ENCODE results near the gene TNIK.
"Not testable (repeated sequence)": the region's sequence is repeated elsewhere in the genome, so short reads cannot be mapped to it uniquely, and the experiment has no call there.

Gene TNIK

GRCh38 chr3:171422855-171423254 lies 37.4 kb downstream of the TNIK start:
- in situ Hi-C loops (cut with MboI; ENCODE audit: low sequenced_read_pairs), result not testable (repeated sequence)

- in situ Hi-C loops (cut with MboI; ENCODE audit: low sequenced_read_pairs), result no loop called here
Observed at GRCh38 chr3:171420667-171421066, 39.5 kb downstream of the TNIK start.

GRCh38 chr3:171419457-171419856 lies 40.7 kb downstream of the TNIK start:
- in situ Hi-C loops (cut with MboI; ENCODE audit: low sequenced_read_pairs), result no loop called here

GRCh38 chr3:171417813-171418212 lies 42.4 kb downstream of the TNIK start:
- in situ Hi-C loops (cut with MboI; ENCODE audit: low sequenced_read_pairs), result no loop called here

DNA sequence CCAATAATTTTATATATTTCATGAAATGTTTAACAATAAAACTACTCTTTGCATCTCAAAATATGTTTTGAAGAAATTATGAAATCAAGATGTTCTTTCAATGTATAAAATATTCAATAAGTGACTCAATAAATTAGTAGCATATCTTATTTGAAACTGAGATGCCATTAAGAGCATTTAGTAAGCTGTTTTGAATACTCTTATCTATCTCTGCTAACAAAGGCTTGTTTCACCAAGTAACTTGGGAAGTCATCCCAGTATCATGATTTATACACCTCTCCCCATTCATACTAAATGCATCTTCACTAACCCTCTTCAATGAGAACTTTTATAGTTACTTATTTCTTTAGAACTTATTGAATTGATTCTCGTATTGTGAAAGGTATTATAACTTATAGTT lies 43.1 kb downstream of the TNIK start:
- in situ Hi-C loops (cut with MboI; ENCODE audit: low sequenced_read_pairs), result no loop called here

- in situ Hi-C loops (cut with MboI; ENCODE audit: low sequenced_read_pairs), result no loop called here
Observed at GRCh38 chr3:171416666-171417065, 43.5 kb downstream of the TNIK start.

DNA sequence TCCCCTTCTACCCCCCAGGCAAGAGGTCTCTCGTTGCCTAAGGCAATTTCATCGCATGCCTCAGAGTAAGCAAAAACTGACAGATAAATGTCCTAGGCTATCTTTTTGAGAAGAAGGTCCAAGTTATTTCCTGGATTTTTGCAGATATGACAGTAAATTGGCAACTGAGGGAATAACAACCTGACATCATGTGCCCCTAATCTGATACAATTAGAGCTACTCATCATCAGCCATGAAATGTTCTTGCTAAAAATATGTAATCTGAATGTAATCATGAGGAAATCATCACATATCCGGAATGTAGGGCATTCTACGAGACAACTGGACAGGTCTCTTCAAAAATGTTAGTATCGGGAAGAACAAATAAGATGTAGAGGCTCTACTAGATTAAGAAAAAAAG lies 44.1 kb downstream of the TNIK start:
- in situ Hi-C loops (cut with MboI; ENCODE audit: low sequenced_read_pairs), result no loop called here

GRCh38 chr3:171415070-171415469 lies 45.1 kb downstream of the TNIK start:
- in situ Hi-C loops (cut with MboI; ENCODE audit: low sequenced_read_pairs), result no loop called here

- in situ Hi-C loops (cut with MboI; ENCODE audit: low sequenced_read_pairs), result no loop called here
Observed at GRCh38 chr3:171412473-171412872, 47.7 kb downstream of the TNIK start.

GRCh38 chr3:171412054-171412453 lies 48.2 kb downstream of the TNIK start:
- in situ Hi-C loops (cut with MboI; ENCODE audit: low sequenced_read_pairs), result no loop called here

DNA sequence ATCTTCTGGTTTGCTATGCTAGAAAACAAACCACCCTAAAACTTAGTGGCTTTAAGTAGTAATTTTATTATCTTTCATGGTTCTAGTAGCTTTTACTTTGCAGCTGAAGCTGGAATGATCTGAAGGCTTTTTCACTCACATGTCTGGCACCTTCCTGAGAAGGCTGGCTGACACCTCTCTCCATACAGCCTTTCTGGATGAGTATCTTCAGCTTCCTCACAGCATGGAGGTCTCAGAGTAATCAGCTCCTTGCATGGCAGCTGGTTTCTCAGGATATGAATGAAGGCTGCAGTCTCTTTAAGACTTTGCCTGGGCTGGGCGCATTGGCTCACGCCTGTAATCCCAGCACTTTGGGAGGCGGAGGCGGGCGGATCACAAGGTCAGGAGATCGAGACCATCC lies 50.0 kb downstream of the TNIK start:
- in situ Hi-C loops (cut with MboI; ENCODE audit: low sequenced_read_pairs), result no loop called here

GRCh38 chr3:171407759-171408158 lies 52.4 kb downstream of the TNIK start:
- in situ Hi-C loops (cut with MboI; ENCODE audit: low sequenced_read_pairs), result no loop called here

DNA sequence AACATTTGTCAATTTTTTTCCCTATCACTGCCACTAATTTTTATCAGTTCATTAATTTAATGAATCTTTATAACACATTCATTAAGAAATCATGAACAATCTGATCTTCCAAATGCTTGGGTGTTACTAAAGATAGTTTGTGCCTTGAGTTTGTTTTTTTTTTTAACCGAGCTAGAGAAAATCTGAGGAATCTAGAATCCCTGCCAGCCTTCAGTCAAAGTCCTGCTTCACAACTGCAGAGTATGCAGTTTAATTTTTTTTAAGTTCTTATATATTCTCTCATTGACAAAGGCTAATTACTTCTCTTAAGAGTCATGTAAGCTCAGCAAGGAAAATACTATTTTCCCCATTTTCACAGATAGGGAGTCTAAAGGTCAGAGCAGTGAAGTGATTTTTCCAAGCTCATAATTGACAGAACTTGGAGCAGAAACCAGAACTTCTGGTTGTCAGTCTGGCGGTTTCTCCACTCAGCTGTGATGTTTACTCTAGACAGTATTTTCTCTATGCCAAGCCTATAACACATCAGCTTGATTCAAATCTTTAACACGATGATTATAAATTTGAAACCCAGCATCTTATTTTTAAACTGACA lies 55.7 kb downstream of the TNIK start:
- in situ Hi-C loops (cut with MboI; ENCODE audit: low sequenced_read_pairs), result no loop called here

DNA sequence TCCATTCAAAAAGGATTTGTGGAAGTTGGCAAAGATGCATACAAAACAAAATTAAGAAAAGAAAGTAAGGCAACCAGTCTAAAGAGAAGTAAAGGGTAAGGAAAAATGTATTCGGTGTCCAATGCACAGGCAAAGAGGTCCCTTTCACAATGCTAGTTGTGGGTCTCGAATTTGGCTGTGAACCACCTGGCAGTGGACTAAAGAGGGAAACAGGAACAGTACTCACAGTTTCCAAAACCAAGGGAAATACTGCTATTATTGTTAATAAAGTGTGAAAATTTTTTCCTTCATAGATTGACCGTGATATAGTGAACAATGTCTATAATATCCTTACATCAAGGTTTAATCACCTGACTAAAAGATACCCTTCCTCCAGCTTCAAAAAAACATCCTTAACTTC lies 57.9 kb downstream of the TNIK start:
- in situ Hi-C loops (cut with MboI; ENCODE audit: low sequenced_read_pairs), result no loop called here

DNA sequence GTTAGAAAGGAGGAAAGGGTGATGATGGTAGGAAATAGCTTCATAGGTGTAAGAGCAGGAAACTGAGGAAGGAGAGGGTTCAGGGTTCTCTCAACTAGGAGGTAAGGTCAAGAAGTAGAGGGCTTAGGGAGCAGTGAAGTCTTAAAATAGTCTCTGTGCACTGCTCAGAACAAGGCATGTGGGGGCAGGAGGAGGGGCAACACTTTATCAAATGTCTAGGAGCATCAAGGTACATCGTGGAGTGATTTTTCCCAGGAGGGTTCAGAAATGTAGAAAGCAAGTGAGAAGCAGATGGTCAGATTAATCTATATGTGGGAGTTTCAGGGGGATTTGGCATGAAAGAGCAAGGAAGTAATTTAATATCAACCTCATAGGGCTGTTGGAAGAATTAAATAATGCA lies 58.8 kb downstream of the TNIK start:
- in situ Hi-C loops (cut with MboI; ENCODE audit: low sequenced_read_pairs), result no loop called here

DNA sequence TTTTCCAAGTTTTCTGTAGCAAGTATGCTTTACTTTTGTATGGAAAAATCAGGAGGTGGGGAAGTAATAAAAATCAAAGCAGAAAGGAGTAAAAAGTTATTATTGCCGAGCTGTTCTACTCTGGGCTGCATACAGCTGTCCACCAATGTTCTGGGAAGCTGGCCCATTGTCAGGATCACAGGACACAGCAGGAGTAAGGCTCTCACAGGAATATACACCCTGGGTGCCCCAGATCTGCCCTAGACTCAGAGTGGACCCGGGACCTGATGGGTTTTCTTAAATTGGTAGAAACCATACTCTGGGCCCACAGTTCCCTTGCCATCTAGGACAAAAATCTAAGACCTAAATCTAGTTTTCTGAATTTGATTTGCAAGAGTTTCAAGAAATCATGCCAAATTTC lies 60.4 kb downstream of the TNIK start:
- in situ Hi-C loops (cut with MboI; ENCODE audit: low sequenced_read_pairs), result no loop called here

DNA sequence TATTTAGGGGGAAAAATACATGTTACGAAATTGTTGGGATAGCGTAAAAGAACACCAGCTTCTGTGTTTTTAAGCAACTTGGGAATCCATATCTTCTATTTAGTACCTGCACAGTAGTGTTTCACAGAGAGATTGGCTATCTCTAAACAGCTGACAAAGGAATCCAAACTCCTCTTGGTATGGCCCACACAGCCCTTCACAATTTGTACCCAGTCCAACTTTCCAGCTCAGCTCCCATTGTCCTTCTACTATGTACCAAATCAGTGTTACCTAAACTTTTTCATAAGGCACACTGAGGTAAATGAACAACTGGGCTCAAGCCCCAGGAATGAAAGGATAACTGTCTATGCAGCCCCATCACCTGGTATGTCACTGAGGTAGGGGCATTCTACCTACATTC lies 61.9 kb downstream of the TNIK start:
- in situ Hi-C loops (cut with MboI; ENCODE audit: low sequenced_read_pairs), result no loop called here

GRCh38 chr3:171397089-171397488 lies 63.1 kb downstream of the TNIK start:
- in situ Hi-C loops (cut with MboI; ENCODE audit: low sequenced_read_pairs), result no loop called here

DNA sequence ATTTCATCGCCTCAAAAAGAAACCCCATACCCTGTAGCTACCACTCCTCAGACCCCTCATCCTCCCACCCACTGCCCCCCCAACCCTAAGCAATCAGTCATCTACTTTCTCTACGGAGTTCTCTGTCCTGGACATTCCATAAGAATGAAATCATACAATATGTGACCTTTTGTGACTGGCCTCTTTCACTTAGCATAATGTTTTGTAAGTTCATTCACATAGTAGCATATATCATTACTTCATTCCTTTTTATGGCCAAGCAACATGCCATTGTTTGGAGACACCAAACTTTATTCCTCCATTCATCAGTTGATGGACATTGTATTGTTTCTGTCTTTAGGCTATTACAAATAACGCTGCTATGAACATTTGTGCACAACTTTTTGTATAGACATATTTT lies 64.2 kb downstream of the TNIK start:
- in situ Hi-C loops (cut with MboI; ENCODE audit: low sequenced_read_pairs), result no loop called here

DNA sequence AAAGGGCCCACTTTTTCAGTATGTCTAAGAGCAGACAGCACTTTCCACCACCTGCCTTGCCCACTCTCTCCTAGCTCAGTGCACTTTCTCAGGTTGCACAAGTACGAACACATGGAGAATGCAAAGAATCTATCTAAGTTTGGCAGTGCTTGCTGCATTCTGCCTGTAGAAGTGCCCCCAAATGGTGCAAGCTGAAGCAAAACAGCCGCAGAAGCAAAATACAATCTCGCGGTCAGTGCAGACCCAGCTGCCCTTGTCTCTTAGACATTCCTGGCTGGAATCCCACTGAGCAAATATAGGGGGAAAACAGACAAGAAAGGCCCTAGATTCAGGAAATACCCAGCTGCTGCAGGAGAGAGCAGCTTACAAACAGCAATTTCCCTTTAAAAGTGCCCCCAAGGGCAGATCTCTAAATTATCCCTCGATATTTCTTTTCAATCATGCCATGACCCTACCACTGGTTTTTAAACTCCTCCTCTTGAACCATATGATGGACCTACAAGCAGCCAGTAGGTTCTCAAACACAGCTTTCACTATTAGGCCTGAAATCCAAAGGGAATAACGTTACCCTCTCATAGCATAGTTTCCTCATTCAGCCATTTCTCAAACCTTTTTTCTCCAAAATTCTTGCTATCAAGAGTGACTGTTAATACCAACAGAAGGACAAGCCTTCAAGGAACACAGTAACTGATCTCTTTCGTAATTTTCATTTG lies 67.0 kb downstream of the TNIK start:
- in situ Hi-C loops (cut with MboI; ENCODE audit: low sequenced_read_pairs), result no loop called here

GRCh38 chr3:171391432-171391831 lies 68.8 kb downstream of the TNIK start:
- in situ Hi-C loops (cut with MboI; ENCODE audit: low sequenced_read_pairs), result no loop called here

- in situ Hi-C loops (cut with MboI; ENCODE audit: low sequenced_read_pairs), result no loop called here
Observed at GRCh38 chr3:171390051-171390941, 69.9 kb downstream of the TNIK start.

Data from HL-60/S4 (cell line).